ENCODE data around the gene ZNFX1.
"Not testable (repeated sequence)": the region's sequence is repeated elsewhere in the genome, so short reads cannot be mapped to it uniquely, and the experiment has no call there.

The ZNFX1 gene

GRCh38 chr20:49219091-49219923 is 58.5 kb downstream of the ZNFX1 start, which contains the start of gene DDX27:
Gene DDX27 (plus strand): TSS chr20:49219416. CDS start chr20:49219449, 33 bp downstream.
- DNase-seq, result peak; percentile 96

GRCh38 chr20:49218739-49219090 is 59.1 kb downstream of the ZNFX1 start:
- peak overlapping the region; percentile 7; the same call in 1 of the 2 replicates for H3K4me3 ChIP-seq (ENCODE audit: low read depth, low read length)

More at GRCh38 chr20:49219091-49219923, 58.5 kb downstream of the ZNFX1 start, which contains the start of gene DDX27:
- Histone ChIP-seq H3K27me3 (no peaks in the 10 kb centered on the region), H3K9me3 (no peaks in the 10 kb centered on the region), H3K36me3 (peaks cover 26% of the 10 kb centered on the region), H3K4me3 (ENCODE audit: low read depth, low read length) (peak within 1 kb of the TSS; percentile 94), H3K4me1 (no peaks in the 10 kb centered on the region; the same call in 1 of the 2 replicates)
- TF ChIP-seq CTCF (IDR thresholded peaks at IDR 0.05; ENCODE audit: low read depth, low read length), result no peak

GRCh38 chr20:49216991-49217578 is 60.8 kb downstream of the ZNFX1 start:
- Histone ChIP-seq H3K4me3 (ENCODE audit: low read depth, low read length) (peak overlapping the region; percentile 36), H3K4me1 (no peaks in the 10 kb centered on the region; the same call in 1 of the 2 replicates), H3K36me3 (peaks cover 7% of the 10 kb centered on the region), H3K9me3 (no peaks in the 10 kb centered on the region), H3K27me3 (no peaks in the 10 kb centered on the region)
- DNase-seq, result peak; percentile 95
- peak; percentile 96 for TF ChIP-seq CTCF (IDR thresholded peaks at IDR 0.05; ENCODE audit: low read depth, low read length)

More at GRCh38 chr20:49218739-49219090, 59.1 kb downstream of the ZNFX1 start:
- DNase-seq, H3K4me1 ChIP-seq, H3K9me3 ChIP-seq, H3K27me3 ChIP-seq: not testable (repeated sequence)
- peaks cover 21% of the 10 kb centered on the region for H3K36me3 ChIP-seq

- no peak for TF ChIP-seq CTCF (IDR thresholded peaks at IDR 0.05; ENCODE audit: low read depth, low read length)
- no peaks in the 10 kb centered on the region for H3K36me3 ChIP-seq
- no peak overlapping the region for H3K4me3 ChIP-seq (ENCODE audit: low read depth, low read length)
- DNase-seq, result no peak
- no peaks in the 10 kb centered on the region for H3K9me3 ChIP-seq
- H3K27me3 ChIP-seq, result no peaks in the 10 kb centered on the region
- no peaks in the 10 kb centered on the region; the same call in 1 of the 2 replicates for H3K4me1 ChIP-seq
Observed at GRCh38 chr20:49215232-49215631, 62.6 kb downstream of the ZNFX1 start.

GRCh38 chr20:49214571-49214970 is 63.3 kb downstream of the ZNFX1 start:
- no peaks in the 10 kb centered on the region for H3K27me3 ChIP-seq
- no peak for DNase-seq
- H3K4me1 ChIP-seq, result no peaks in the 10 kb centered on the region
- H3K4me3 ChIP-seq (ENCODE audit: low read depth, low read length), result no peak overlapping the region
- TF ChIP-seq CTCF (IDR thresholded peaks at IDR 0.05; ENCODE audit: low read depth, low read length), result no peak
- no peaks in the 10 kb centered on the region for H3K9me3 ChIP-seq
- no peaks in the 10 kb centered on the region for H3K36me3 ChIP-seq

GRCh38 chr20:49210757-49211110 is 67.1 kb downstream of the ZNFX1 start:
- no peaks in the 10 kb centered on the region for H3K9me3 ChIP-seq
- no peak for DNase-seq
- no peak overlapping the region for H3K4me3 ChIP-seq (ENCODE audit: low read depth, low read length)
- no peaks in the 10 kb centered on the region for H3K36me3 ChIP-seq
- TF ChIP-seq CTCF (IDR thresholded peaks at IDR 0.05; ENCODE audit: low read depth, low read length), result no peak
- no peaks in the 10 kb centered on the region for H3K4me1 ChIP-seq
- no peaks in the 10 kb centered on the region for H3K27me3 ChIP-seq
